RWPE1 (cell line): Measurements from ENCODE around the gene C15orf62.

Source experiments
- CTCF ChIA-PET: fragments of 350-600 bp; sonication (Branson Sonifier 250); formaldehyde crosslinking; extraction: SDS; loops from one replicate; lab custom pipeline; 2021; lab: Yijun Ruan, JAX
- POLR2A ChIA-PET: fragments of 400-600 bp; formaldehyde crosslinking; extraction: SDS; loops from one replicate; lab custom pipeline; 2020; ENCODE audit warnings: antibody characterized with exemption; ENCODE audit not compliant: low non-redundant PET; lab: Yijun Ruan, JAX
- DNase-seq: peaks from one replicate; pipeline ENCODE4 v3.0.0; 2012; ENCODE audit warnings: low spot score
- H3K27ac ChIP-seq: fragments of 450-650 bp; 2 replicates; pipeline ENCODE4 v1.5.1; 2017
- TF ChIP-seq, protein P1 (sequence below): fragments of 450-650 bp; conservative IDR thresholded peaks from 2 replicates; pipeline ENCODE4 v1.5.1; 2017; ENCODE audit warnings: low read depth, mild to moderate bottlenecking

C15orf62 gene

GRCh38 chr15:40785814-40786213 is 16.0 kb downstream of the C15orf62 start:
- CTCF ChIA-PET, result interaction anchor here (0.5 to 2.1 kb wide), 6 partner anchors 15 to 117 kb away, joined by 3 to 7 read pairs (median 4); partner anchors contain the start of gene VPS18
- POLR2A ChIA-PET, result interaction anchor here (1.0 kb wide), 1 partner anchor 58 kb away, joined by 4 read pairs; the partner anchor contains the start of gene SPINT1

DNA sequence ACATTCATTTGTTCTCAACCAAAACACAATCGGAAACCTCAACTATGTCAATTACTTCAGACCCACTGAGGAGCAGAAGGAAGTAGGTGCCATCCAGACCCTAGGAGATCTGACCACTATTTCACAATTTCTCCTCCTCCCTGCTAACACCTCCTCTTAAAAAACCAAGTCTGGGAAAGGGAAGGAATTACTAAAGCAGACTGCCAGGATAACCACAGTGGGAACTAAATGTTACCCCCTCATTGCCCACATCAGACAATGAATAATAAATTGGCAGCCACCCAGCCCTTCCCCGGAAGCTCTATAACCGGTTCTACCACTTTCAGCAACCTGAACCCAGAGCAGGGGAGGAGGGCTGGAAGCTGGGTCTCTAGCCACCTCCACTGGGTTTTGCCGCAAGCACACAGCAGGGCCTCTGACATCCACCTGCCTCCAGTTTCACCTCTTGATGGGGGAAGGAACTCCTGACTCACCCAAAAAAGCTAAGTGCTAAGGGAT is 17.6 kb downstream of the C15orf62 start:
- peak; percentile 93 for DNase-seq
- ChIA-PET POLR2A (interaction anchor here (0.9 kb wide), 1 partner anchor 20 kb away, joined by 3 read pairs; no protein-coding TSS in a partner anchor), CTCF (interaction anchor here (0.6 to 1.6 kb wide), 2 partner anchors 10 to 466 kb away, joined by 3 to 4 read pairs; no protein-coding TSS in a partner anchor)
- TF ChIP-seq, protein P1, sequence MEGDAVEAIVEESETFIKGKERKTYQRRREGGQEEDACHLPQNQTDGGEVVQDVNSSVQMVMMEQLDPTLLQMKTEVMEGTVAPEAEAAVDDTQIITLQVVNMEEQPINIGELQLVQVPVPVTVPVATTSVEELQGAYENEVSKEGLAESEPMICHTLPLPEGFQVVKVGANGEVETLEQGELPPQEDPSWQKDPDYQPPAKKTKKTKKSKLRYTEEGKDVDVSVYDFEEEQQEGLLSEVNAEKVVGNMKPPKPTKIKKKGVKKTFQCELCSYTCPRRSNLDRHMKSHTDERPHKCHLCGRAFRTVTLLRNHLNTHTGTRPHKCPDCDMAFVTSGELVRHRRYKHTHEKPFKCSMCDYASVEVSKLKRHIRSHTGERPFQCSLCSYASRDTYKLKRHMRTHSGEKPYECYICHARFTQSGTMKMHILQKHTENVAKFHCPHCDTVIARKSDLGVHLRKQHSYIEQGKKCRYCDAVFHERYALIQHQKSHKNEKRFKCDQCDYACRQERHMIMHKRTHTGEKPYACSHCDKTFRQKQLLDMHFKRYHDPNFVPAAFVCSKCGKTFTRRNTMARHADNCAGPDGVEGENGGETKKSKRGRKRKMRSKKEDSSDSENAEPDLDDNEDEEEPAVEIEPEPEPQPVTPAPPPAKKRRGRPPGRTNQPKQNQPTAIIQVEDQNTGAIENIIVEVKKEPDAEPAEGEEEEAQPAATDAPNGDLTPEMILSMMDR, result no peak
- H3K27ac ChIP-seq, result peak overlapping the region; percentile 76

More at GRCh38 chr15:40785814-40786213, 16.0 kb downstream of the C15orf62 start:
- no peak overlapping the region for H3K27ac ChIP-seq
- TF ChIP-seq, protein P1, result no peak
- DNase-seq, result no peak

- no peak for DNase-seq
- CTCF ChIA-PET, result interaction anchor here (0.6 to 1.6 kb wide), 2 partner anchors 11 to 467 kb away, joined by 3 to 4 read pairs; no protein-coding TSS in a partner anchor
- POLR2A ChIA-PET, result interaction anchor here (0.9 kb wide), 1 partner anchor 20 kb away, joined by 3 read pairs; no protein-coding TSS in a partner anchor
- TF ChIP-seq, protein P1, result no peak
- peak overlapping the region; percentile 76 for H3K27ac ChIP-seq
Observed at GRCh38 chr15:40787991-40788390, 18.2 kb downstream of the C15orf62 start.

DNA sequence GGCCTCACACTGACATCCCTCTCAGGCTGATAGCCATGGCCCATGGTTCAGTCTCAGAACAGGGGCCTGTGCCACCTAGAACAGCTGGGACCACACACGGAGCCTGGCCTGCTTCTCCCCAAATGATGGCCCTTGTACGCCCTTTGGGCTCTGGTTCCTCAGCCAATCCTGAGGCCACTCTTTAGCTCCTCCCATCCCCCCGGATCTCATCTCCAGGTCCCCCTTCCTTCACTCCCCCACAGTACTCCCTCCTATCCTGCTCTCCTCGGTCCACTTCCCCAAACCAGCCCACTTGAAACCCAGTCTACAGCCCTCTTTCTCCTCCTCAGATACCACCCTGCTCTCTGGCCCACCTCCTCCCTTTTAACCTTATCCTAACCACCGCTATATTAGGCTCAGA is 19.3 kb downstream of the C15orf62 start:
- DNase-seq, result no peak
- ChIA-PET CTCF (interaction anchor here (0.6 to 0.7 kb wide), 2 partner anchors 28 to 110 kb away, joined by 5 to 6 read pairs; no protein-coding TSS in a partner anchor), POLR2A (no interaction called here)
- H3K27ac ChIP-seq, result peak overlapping the region; percentile 76
- TF ChIP-seq, protein P1, result no peak

DNA sequence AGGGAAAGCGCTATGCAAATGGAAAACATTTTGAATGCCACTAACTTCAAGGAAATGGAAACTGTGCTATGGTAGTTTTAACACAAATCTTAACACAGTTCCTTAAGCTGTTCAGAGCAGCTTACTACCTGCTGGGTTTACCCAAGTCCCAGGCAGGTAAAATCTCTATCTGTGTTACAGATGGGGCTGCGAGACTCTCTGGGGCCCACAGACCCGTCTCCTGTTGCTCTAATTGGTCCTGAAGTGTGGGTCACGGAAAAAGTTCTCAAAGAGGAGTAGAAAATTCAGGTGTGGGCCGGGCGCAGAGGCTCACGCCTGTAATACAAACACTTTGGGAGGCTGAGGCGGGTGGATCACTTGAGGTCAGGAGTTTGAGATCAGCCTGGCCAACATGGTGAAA is 20.2 kb downstream of the C15orf62 start:
- CTCF ChIA-PET, result no interaction called here
- POLR2A ChIA-PET, result no interaction called here
- peak overlapping the region; percentile 31; the same call in 1 of the 2 replicates for H3K27ac ChIP-seq
- TF ChIP-seq, protein P1, result no peak
- DNase-seq, result no peak

- TF ChIP-seq, protein P1, result no peak
- POLR2A ChIA-PET, result no interaction called here
- CTCF ChIA-PET, result interaction anchor here (0.7 kb wide), 1 partner anchor 8 kb away, joined by 3 read pairs; no protein-coding TSS in a partner anchor
- no peak overlapping the region; the same call in 1 of the 2 replicates for H3K27ac ChIP-seq
- no peak for DNase-seq
Observed at GRCh38 chr15:40790718-40791117, 20.9 kb downstream of the C15orf62 start.
